IPS DF 6.9 (cell line): ENCODE data around the gene CLIC1.
A peak's percentile ranks its signal among the peaks of the same experiment; 100 is the strongest.

Experiments
- DNase-seq: peaks from one replicate; pipeline ENCODE4 v3.0.0-alpha.2; 2013; ENCODE audit warnings: low read depth, low spot score
- H3K27ac ChIP-seq: one replicate; pipeline ENCODE4 v1.5.1; 2013; ENCODE audit warnings: low read length, control low read depth
- H3K27me3 ChIP-seq: 2 replicates; pipeline ENCODE4 v1.6.1; 2013; ENCODE audit warnings: mild to moderate bottlenecking, low read length; ENCODE audit not compliant: control insufficient read depth, insufficient read depth
- H3K36me3 ChIP-seq: 2 replicates; pipeline ENCODE4 v1.6.1; 2013; ENCODE audit warnings: low read length; ENCODE audit not compliant: control insufficient read depth, insufficient read depth
- H3K4me1 ChIP-seq: 2 replicates; pipeline ENCODE4 v1.6.1; 2013; ENCODE audit warnings: low read length; ENCODE audit not compliant: control insufficient read depth, insufficient read depth
- H3K4me3 ChIP-seq: 2 replicates; pipeline ENCODE4 v1.5.1; 2013; ENCODE audit warnings: mild to moderate bottlenecking, low read length
- H3K9me3 ChIP-seq: 2 replicates; pipeline ENCODE4 v1.6.1; 2013; ENCODE audit warnings: low read length, inconsistent platforms; ENCODE audit not compliant: control insufficient read depth, insufficient read depth
- WGBS: extraction: QIAGEN DNeasy Blood & Tissue Kit; methylation state at CpG from one replicate; pipeline ENCODE4 v1.1.7; 2013; ENCODE audit warnings: mixed read lengths, missing lambda C conversion rate; ENCODE audit not compliant: insufficient read length, insufficient coverage; 5-methylcytosine and 5-hydroxymethylcytosine counted together

CLIC1 gene

GRCh38 chr6:31736021-31736767, at the start of gene CLIC1:
TSS of gene CLIC1 (minus strand) at chr6:31736530. CDS start at chr6:31736300, 230 bp downstream.
- Histone ChIP-seq H3K36me3 (peaks cover 14% of the 10 kb centered on the region; the same call in 1 of the 2 replicates), H3K4me1 (peaks cover 15% of the 10 kb centered on the region), H3K27me3 (no peaks in the 10 kb centered on the region), H3K9me3 (no peaks in the 10 kb centered on the region), H3K27ac (no peak within 1 kb of the TSS), H3K4me3 (peak within 1 kb of the TSS; percentile 91)
- no peak for DNase-seq
- no CpG with 5 or more reads among the region's 24 CpGs for WGBS

GRCh38 chr6:31785475-31785874, 49.1 kb upstream of the CLIC1 start:
- no peaks in the 10 kb centered on the region for H3K27me3 ChIP-seq
- no CpG with 5 or more reads among the region's 11 CpGs for WGBS
- H3K4me1 ChIP-seq: no peaks in the 10 kb centered on the region
- no peak overlapping the region for H3K27ac ChIP-seq
- H3K9me3 ChIP-seq: no peaks in the 10 kb centered on the region
- peaks cover 38% of the 10 kb centered on the region for H3K36me3 ChIP-seq
- DNase-seq: no peak
- H3K4me3 ChIP-seq: no peak overlapping the region

GRCh38 chr6:31784098-31784925, 48.0 kb upstream of the CLIC1 start:
- no peaks in the 10 kb centered on the region for H3K4me1 ChIP-seq
- no peaks in the 10 kb centered on the region for H3K9me3 ChIP-seq
- H3K27me3 ChIP-seq: no peaks in the 10 kb centered on the region
- H3K27ac ChIP-seq: no peak overlapping the region
- peaks cover 48% of the 10 kb centered on the region for H3K36me3 ChIP-seq
- DNase-seq: no peak
- H3K4me3 ChIP-seq: no peak overlapping the region
- no CpG with 5 or more reads among the region's 15 CpGs for WGBS

- no peak overlapping the region; the same call in 1 of the 2 replicates for H3K4me3 ChIP-seq
- no peak overlapping the region for H3K27ac ChIP-seq
- no peaks in the 10 kb centered on the region for H3K27me3 ChIP-seq
- no peaks in the 10 kb centered on the region; the same call in 1 of the 2 replicates for H3K4me1 ChIP-seq
- no peak for DNase-seq
- WGBS: no CpG with 5 or more reads among the region's 32 CpGs
- no peaks in the 10 kb centered on the region for H3K9me3 ChIP-seq
- H3K36me3 ChIP-seq: peaks cover 53% of the 10 kb centered on the region
Measured at GRCh38 chr6:31782126-31782855, 46.0 kb upstream of the CLIC1 start.

GRCh38 chr6:31781244-31782125, 45.2 kb upstream of the CLIC1 start:
- no CpG with 5 or more reads among the region's 23 CpGs for WGBS
- peaks cover 53% of the 10 kb centered on the region for H3K36me3 ChIP-seq
- H3K27ac ChIP-seq: no peak overlapping the region

GRCh38 chr6:31780507-31781243, 44.3 kb upstream of the CLIC1 start:
- Histone ChIP-seq H3K36me3 (peaks cover 53% of the 10 kb centered on the region), H3K27me3 (no peaks in the 10 kb centered on the region), H3K4me3 (no peak overlapping the region), H3K27ac (no peak overlapping the region), H3K9me3 (no peaks in the 10 kb centered on the region), H3K4me1 (peaks cover 4% of the 10 kb centered on the region; the same call in 1 of the 2 replicates)
- no peak for DNase-seq
- WGBS: no CpG with 5 or more reads among the region's 20 CpGs

More at GRCh38 chr6:31781244-31782125, 45.2 kb upstream of the CLIC1 start:
- H3K4me3 ChIP-seq: no peak overlapping the region
- no peaks in the 10 kb centered on the region for H3K27me3 ChIP-seq
- peaks cover 4% of the 10 kb centered on the region; the same call in 1 of the 2 replicates for H3K4me1 ChIP-seq
- H3K9me3 ChIP-seq: no peaks in the 10 kb centered on the region
- no peak for DNase-seq

- no CpG with 5 or more reads among the region's 10 CpGs for WGBS
- DNase-seq: no peak
- H3K4me3 ChIP-seq: no peak overlapping the region
- peaks cover 4% of the 10 kb centered on the region; the same call in 1 of the 2 replicates for H3K4me1 ChIP-seq
- no peak overlapping the region for H3K27ac ChIP-seq
- peaks cover 47% of the 10 kb centered on the region for H3K36me3 ChIP-seq
- H3K27me3 ChIP-seq: no peaks in the 10 kb centered on the region
- no peaks in the 10 kb centered on the region for H3K9me3 ChIP-seq
Measured at GRCh38 chr6:31779908-31780307, 43.6 kb upstream of the CLIC1 start.

GRCh38 chr6:31778999-31779885, 42.9 kb upstream of the CLIC1 start:
- DNase-seq: no peak
- peaks cover 41% of the 10 kb centered on the region for H3K36me3 ChIP-seq

More at GRCh38 chr6:31778999-31779885, 42.9 kb upstream of the CLIC1 start:
- H3K9me3 ChIP-seq: no peaks in the 10 kb centered on the region
- H3K27ac ChIP-seq: no peak overlapping the region
- H3K27me3 ChIP-seq: no peaks in the 10 kb centered on the region
- no peak overlapping the region for H3K4me3 ChIP-seq
- WGBS: no CpG with 5 or more reads among the region's 43 CpGs
- H3K4me1 ChIP-seq: peaks cover 4% of the 10 kb centered on the region; the same call in 1 of the 2 replicates
